Spinal cord (tissue), 10 donors: ENCODE data around the gene DGKB. TPM values are rescaled to one million over a fixed set of nuclear protein-coding genes. Genes with fewer than 3 reads are reported as not detected.
A peak's percentile ranks its signal among the peaks of the same experiment; 100 is the strongest.

Source experiments
- DNase-seq, 6 donors: peaks; one replicate each; pipeline versions ENCODE4 v3.0.0 to v3.0.0-alpha.2; 2013 to 2015; ENCODE audit warnings: low spot score in 6 of 6, low read depth in 4 of 6
- H3K27ac ChIP-seq: one replicate; pipeline ENCODE4 v1.5.1; 2013; ENCODE audit warnings: low read depth, low read length, control low read depth
- H3K27me3 ChIP-seq: one replicate; pipeline ENCODE4 v1.6.1; 2013; ENCODE audit warnings: low read length; ENCODE audit not compliant: control insufficient read depth, insufficient read depth
- H3K36me3 ChIP-seq: one replicate; pipeline ENCODE4 v1.6.1; 2013; ENCODE audit warnings: low read length; ENCODE audit not compliant: control insufficient read depth, insufficient read depth
- H3K4me1 ChIP-seq: one replicate; pipeline ENCODE4 v1.6.1; 2013; ENCODE audit warnings: low read length; ENCODE audit not compliant: control insufficient read depth, insufficient read depth
- H3K4me3 ChIP-seq: one replicate; pipeline ENCODE4 v1.5.1; 2013; ENCODE audit warnings: low read depth, low read length, control low read depth
- H3K9me3 ChIP-seq: one replicate; pipeline ENCODE4 v1.6.1; 2013; ENCODE audit warnings: low read length; ENCODE audit not compliant: control insufficient read depth, insufficient read depth
- WGBS: methylation state at CpG from one replicate; pipeline ENCODE4 v1.1.5; 2013; ENCODE audit warnings: missing lambda C conversion rate; ENCODE audit not compliant: insufficient coverage; 5-methylcytosine and 5-hydroxymethylcytosine counted together
- polyA plus RNA-seq, 2 donors: library from polyadenylated mRNA; unstranded; fragments of 120-200 nt; gene quantifications; one replicate each; pipeline ENCODE4 v1.2.1, GENCODE V29; 2013; ENCODE audit not compliant: insufficient read length in 2 of 2
- total RNA-seq, 2 donors: library from RNA; depleted of rRNA in 1 of 2; stranded (reverse); fragments of 120-200 nt in 1 of 2; fragments of >200 nt in 1 of 2; gene quantifications; one replicate each; pipeline versions ENCODE4 v1.2.3 to v1.2.4, GENCODE V29; 2013 to 2014
- donor health status: healthy.

The DGKB gene
- total and polyA plus RNA-seq, 4 donors = 13.6 to 31.4 (median 20.2) TPM

DNA sequence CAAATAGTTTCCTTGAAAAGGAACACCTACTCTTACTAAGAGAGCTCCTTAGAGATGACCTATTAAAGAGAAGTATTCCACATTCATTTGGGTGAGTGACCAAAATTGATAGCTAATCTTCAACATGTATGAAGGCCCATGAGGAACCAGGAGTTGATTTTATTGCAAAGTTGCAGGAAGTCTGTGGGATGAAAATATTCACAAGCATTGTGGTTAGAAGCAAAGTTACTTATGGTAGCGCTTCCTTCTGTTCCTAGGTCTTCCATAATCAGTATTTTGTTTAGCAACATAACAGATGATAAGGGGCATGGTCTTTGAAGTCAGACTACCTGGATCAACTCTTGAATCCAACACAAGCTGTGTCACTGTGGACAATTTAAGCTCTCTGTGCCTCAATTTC, 164.5 kb downstream of the DGKB start:
- no CpG with 5 or more reads among the region's 1 CpG for WGBS
- DNase-seq = no peak
- Histone ChIP-seq H3K36me3 (peaks cover 7% of the 10 kb centered on the region), H3K27ac (no peak overlapping the region), H3K27me3 (no peaks in the 10 kb centered on the region), H3K4me3 (no peak overlapping the region), H3K4me1 (no peaks in the 10 kb centered on the region), H3K9me3 (peaks cover 13% of the 10 kb centered on the region)

DNA sequence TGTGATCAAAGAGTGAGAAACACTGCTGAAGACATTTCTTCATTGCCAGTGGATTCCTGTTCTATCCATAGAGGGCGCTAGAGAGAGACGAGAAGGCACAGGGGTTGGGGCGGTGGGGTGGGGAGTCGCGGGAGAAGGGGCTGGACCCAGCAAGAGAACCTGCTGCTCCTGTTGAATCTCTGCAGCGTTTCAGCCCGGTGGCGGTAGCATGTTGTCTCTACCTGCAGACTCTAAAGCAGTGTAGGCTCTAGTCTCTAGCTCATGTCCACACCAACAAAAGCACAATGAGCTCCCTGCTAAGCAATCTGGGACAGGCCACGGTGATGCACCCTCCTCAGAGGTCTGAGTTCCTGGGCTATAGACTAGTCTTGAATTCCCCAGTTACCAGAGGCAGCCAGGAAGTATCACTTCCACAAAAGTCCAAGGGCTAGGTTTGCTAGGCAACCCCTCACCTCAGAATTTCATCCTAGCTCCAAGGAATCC, 167.7 kb downstream of the DGKB start:
- Histone ChIP-seq H3K9me3 (peaks cover 4% of the 10 kb centered on the region), H3K36me3 (peaks cover 6% of the 10 kb centered on the region), H3K27me3 (no peaks in the 10 kb centered on the region), H3K4me1 (no peaks in the 10 kb centered on the region), H3K27ac (no peak overlapping the region), H3K4me3 (no peak overlapping the region)
- 27% methylated on average over 9 of the region's 9 CpGs for WGBS
- no peak for DNase-seq

GRCh38 chr7:14720785-14721184, 181.8 kb downstream of the DGKB start:
- peak in 1 of 6 donors; percentile 6 for DNase-seq
- Histone ChIP-seq H3K4me3 (no peak overlapping the region), H3K27ac (no peak overlapping the region), H3K4me1 (no peaks in the 10 kb centered on the region), H3K27me3 (no peaks in the 10 kb centered on the region), H3K9me3 (no peaks in the 10 kb centered on the region), H3K36me3 (no peaks in the 10 kb centered on the region)
- 100% methylated on average over 1 of the region's 3 CpGs for WGBS

GRCh38 chr7:14717816-14718215, 184.7 kb downstream of the DGKB start:
- no CpG with 5 or more reads among the region's 1 CpG for WGBS
- Histone ChIP-seq H3K27ac (no peak overlapping the region), H3K4me1 (no peaks in the 10 kb centered on the region), H3K4me3 (no peak overlapping the region), H3K36me3 (no peaks in the 10 kb centered on the region), H3K9me3 (no peaks in the 10 kb centered on the region), H3K27me3 (no peaks in the 10 kb centered on the region)
- peak in 5 of 6 donors; percentile 10 to 83 (median 19) for DNase-seq

DNA sequence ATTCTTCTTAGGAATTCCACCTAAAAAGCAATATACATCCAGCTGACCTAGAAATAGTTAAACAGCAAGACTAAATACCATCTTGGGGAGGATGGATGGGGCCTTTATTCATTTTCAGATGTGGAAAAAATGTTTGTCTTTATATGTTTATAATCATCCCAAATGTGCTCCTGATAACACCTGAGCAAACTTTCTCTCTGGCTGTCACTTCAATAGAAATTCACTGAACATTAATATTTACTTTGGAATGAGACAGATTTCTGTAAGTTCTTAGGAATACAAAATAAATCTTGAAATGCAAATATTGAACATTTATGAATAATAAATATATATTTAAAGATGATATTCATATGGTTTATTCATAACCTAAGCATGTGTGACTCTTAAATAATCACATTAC, 185.4 kb downstream of the DGKB start:
- H3K27ac ChIP-seq = no peak overlapping the region
- no peak for DNase-seq
- no peaks in the 10 kb centered on the region for H3K36me3 ChIP-seq

GRCh38 chr7:14714161-14714728, 188.3 kb downstream of the DGKB start:
- Histone ChIP-seq H3K4me3 (no peak overlapping the region), H3K4me1 (no peaks in the 10 kb centered on the region), H3K27me3 (no peaks in the 10 kb centered on the region), H3K9me3 (no peaks in the 10 kb centered on the region), H3K27ac (no peak overlapping the region), H3K36me3 (no peaks in the 10 kb centered on the region)
- WGBS = 96% methylated on average over 3 of the region's 3 CpGs
- no peak for DNase-seq

More for the DNA sequence above, 185.4 kb downstream of the DGKB start:
- H3K4me1 ChIP-seq = no peaks in the 10 kb centered on the region
- no peaks in the 10 kb centered on the region for H3K9me3 ChIP-seq
- H3K4me3 ChIP-seq = no peak overlapping the region
- H3K27me3 ChIP-seq = no peaks in the 10 kb centered on the region

DNA sequence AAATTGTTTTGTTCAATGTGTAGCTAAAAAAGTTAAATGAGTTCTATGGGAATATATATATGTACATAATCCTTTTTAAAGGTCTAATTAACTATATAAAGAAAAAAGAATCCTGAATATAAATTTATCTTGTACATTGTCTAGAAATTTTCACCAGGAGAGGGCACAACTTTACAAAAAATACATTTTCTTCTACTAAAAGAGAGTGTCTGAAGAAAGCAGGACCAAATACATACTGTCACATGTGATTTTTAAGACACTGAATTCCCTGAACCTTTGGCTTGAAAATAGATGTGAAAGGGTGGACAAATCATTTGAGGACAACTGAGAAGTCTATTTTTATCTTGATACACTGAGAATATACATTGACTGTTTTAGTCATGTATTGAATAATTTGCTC, 204.3 kb downstream of the DGKB start:
- peak in 3 of 6 donors; percentile 14 to 71 (median 45) for DNase-seq
- Histone ChIP-seq H3K9me3 (no peaks in the 10 kb centered on the region), H3K36me3 (no peaks in the 10 kb centered on the region), H3K4me3 (no peak overlapping the region), H3K4me1 (no peaks in the 10 kb centered on the region), H3K27ac (no peak overlapping the region), H3K27me3 (no peaks in the 10 kb centered on the region)

DNA sequence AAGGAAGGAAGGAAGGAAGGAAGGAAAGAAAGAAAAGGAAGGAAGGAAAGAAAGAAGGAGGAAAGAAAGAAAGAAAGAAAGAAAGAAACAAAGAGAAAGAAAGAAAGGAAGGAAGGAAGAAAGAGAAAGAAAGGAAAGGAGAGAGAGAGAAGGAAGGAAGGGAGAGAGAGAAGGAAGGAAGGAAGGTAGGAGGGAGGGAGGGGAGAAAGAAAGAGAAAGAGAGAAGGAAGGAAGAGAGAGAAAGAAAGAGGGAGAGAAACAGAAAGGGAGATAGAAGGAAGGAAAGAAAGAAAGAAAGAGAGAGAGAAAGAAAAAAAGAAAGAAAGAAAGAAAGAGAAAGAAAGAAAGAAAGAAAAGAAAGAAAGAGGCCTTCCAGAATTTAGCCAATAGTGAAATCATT, 204.9 kb downstream of the DGKB start:
- DNase-seq = no peak
- no peak overlapping the region for H3K27ac ChIP-seq
- no peaks in the 10 kb centered on the region for H3K36me3 ChIP-seq
- no peaks in the 10 kb centered on the region for H3K27me3 ChIP-seq
- H3K4me1 ChIP-seq = no peaks in the 10 kb centered on the region
- H3K9me3 ChIP-seq = no peaks in the 10 kb centered on the region
- H3K4me3 ChIP-seq = no peak overlapping the region

DNA sequence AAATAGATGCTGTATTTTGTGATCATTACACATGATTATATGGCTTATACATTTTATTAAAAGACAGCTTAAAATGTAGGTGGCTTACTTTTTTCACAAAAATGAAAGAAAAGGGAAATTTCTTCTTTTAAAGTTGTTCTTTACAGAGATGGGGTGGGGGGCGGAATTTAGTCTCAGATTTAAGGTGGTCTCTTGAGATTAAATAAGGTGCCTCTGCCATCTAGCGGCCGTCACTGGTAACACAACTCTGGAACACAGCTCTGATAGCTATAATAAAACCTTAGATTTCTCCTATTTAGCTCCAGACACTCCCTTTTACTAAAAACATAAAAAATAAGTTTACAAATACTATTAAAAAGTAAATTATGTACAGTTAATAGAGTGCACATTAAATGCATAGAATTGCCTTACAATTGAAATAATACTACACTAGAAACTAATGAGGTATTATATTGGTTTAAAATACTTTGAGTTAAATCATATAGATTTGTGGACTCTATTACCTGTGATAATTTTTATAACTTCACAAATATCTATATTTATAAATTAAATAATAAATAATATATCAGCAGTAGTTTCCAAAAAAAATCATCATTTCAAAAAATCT, 210.9 kb downstream of the DGKB start:
- no peak overlapping the region for H3K4me3 ChIP-seq
- H3K36me3 ChIP-seq = no peaks in the 10 kb centered on the region
- no peaks in the 10 kb centered on the region for H3K4me1 ChIP-seq
- H3K27me3 ChIP-seq = no peaks in the 10 kb centered on the region
- H3K27ac ChIP-seq = no peak overlapping the region
- DNase-seq = peak; percentile 21 to 90 (median 48)
- no CpG with 5 or more reads among the region's 3 CpGs for WGBS
- no peaks in the 10 kb centered on the region for H3K9me3 ChIP-seq

DNA sequence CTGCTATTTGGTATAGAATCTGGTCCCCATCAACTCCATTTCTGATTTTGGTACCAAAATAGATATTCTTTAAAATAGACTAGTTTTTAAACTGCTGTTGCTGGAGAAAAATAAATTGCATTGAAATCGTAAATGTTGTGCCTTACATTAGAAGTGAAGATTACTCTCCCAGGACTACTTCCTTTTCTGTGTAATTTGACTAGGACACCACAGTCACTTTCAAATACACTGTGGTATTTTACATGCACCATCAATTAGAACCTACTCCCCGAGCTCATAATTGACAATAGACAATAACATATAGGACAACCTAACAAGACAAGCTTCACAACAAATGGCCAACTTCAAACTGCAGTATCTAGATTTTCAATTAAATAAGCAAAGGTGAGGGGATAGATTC, 211.5 kb downstream of the DGKB start:
- Histone ChIP-seq H3K9me3 (no peaks in the 10 kb centered on the region), H3K4me1 (no peaks in the 10 kb centered on the region), H3K4me3 (no peak overlapping the region), H3K27me3 (no peaks in the 10 kb centered on the region), H3K36me3 (no peaks in the 10 kb centered on the region), H3K27ac (no peak overlapping the region)
- no CpG with 5 or more reads among the region's 2 CpGs for WGBS
- peak in 1 of 6 donors; percentile 27 for DNase-seq
